Transverse colon (tissue), 4 donors: Measurements from ENCODE around the gene TOMM40L. TPM values are rescaled to one million over a fixed set of nuclear protein-coding genes. Genes with fewer than 3 reads are reported as not detected.
A peak's percentile ranks its signal among the peaks of the same experiment; 100 is the strongest.

Experiments used
- DNase-seq: peaks from one replicate; pipeline ENCODE4 v3.0.0-alpha.2; 2019
- H3K27ac ChIP-seq, 4 donors: fragments of 200-600 bp; sonication (generic); 2 replicates each; pipeline ENCODE4 v1.5.1; 2016 to 2018; ENCODE audit warnings: inconsistent platforms in 4 of 4
- H3K27me3 ChIP-seq: fragments of 200-600 bp; sonication (generic); 2 replicates; pipeline ENCODE4 v1.5.1; 2017; ENCODE audit warnings: inconsistent platforms
- H3K36me3 ChIP-seq, 4 donors: fragments of 200-600 bp; sonication (generic); 2 replicates each; pipeline ENCODE4 v1.5.1; 2017 to 2019; ENCODE audit warnings: inconsistent platforms in 4 of 4
- H3K4me1 ChIP-seq, 4 donors: fragments of 200-600 bp; sonication (generic); 2 replicates each; pipeline ENCODE4 v1.5.1; 2017 to 2020; ENCODE audit warnings: inconsistent platforms in 4 of 4
- H3K4me3 ChIP-seq, 4 donors: fragments of 200-600 bp; sonication (generic); 1 replicate in 1 of 4; 2 replicates in 3 of 4; pipeline versions ENCODE4 v1.5.1 to v1.6.1; 2017 to 2019; ENCODE audit warnings: inconsistent platforms in 4 of 4
- H3K9me3 ChIP-seq, 2 donors: fragments of 200-600 bp; sonication (generic); 2 replicates each; pipeline ENCODE4 v1.5.1; 2017 to 2019; ENCODE audit warnings: inconsistent platforms in 2 of 2
- EP300 ChIP-seq: sonication (generic); formaldehyde crosslinking; IDR thresholded peaks from one replicate; pipeline ENCODE4 v1.6.1; 2017; ENCODE audit warnings: antibody characterized with exemption, low read depth
- POLR2A ChIP-seq: fragments of 450-650 bp; IDR thresholded peaks from one replicate; pipeline ENCODE4 v1.6.1; 2016; ENCODE audit warnings: antibody characterized with exemption, mild to moderate bottlenecking, moderate library complexity
- POLR2AphosphoS5 ChIP-seq, 3 donors: sonication (generic); formaldehyde crosslinking; IDR thresholded peaks; one replicate each; pipeline ENCODE4 v1.6.1; 2016; ENCODE audit warnings: antibody characterized with exemption in 3 of 3
- WGBS, 2 donors: methylation state at CpG; one replicate each; pipeline ENCODE4 v1.1.5; 2018; ENCODE audit warnings: low coverage in 1 of 2; 5-methylcytosine and 5-hydroxymethylcytosine counted together
- in situ Hi-C, 4 donors: fragments of 200-750 bp; cut with MboI; loops; one replicate each; pipeline versions ENCODE4 v1.15.0 to v1.15.1; 2017; ENCODE audit warnings: low sequenced_read_pairs in 3 of 4, low pct_ligation_motif_present in 1 of 4, low pct_unique_long_range_greater_than_20kb in 1 of 4
- intact Hi-C: fragments of 100-400 bp; cut with DNase I; formaldehyde crosslinking; loops from one replicate; pipeline ENCODE4 v1.15.1; 2023; ENCODE audit warnings: low total_unique reads
- total RNA-seq, 4 donors: library from RNA; depleted of rRNA; stranded (reverse); fragments of >200 nt; gene quantifications; one replicate each; pipeline ENCODE4 v1.1.0, GENCODE V29; 2016
- TF ChIP-seq, protein P1 (sequence below), 5 experiments: fragments of 200-600 bp in 3 of 5; fragments of 450-650 bp in 2 of 5; sonication (generic) in 3 of 5; IDR thresholded peaks; 1 replicate in 2 of 5; 2 replicates in 3 of 5; pipeline ENCODE4 v1.5.1; 2016 to 2017; ENCODE audit warnings: antibody characterized with exemption in 5 of 5, inconsistent platforms in 3 of 5, mild to moderate bottlenecking in 2 of 5, moderate library complexity in 1 of 5

Gene TOMM40L
- 10 to 100 TPM in 2 of 4 donors, 1 to 10 TPM in 2; 5.8 to 21.4 (median 12.6) TPM for total RNA-seq

DNA sequence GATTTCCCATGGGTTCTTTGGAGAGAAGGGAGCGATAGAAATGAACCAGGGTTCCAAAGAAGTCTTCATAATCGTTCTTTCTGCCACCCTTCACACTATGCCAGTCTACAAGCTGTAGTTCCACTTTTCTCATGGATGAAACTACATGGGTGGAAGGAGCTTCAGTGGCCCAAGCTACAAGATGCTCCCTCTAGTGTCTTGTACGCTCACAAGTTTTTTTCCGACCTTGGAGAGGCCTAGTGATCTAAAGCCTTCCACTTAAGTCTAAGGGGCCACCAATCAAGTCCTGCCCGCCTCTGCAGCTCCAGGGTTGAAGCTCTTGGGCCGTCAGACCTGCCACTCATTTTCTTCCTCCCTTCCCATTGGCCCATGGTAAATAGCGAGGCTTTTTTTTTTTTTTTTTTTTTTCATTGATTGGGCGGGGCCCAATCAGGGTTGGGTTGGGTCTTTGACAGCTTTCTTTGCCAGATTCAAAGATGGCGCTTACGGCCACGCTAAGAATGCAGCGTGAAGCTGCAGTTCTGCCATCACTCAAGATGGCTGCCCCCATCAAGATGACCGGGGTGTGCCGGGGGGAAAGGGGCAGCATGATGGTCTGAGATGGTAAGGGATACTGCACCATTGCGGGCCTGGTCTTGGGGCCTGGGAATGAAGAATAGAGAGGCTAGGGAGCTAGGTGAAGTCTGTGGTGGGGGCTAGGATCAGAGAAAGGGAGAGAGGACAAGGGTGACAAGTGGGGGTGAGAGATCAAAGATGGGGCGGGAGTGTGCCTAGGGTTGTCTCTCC, at the start of gene TOMM40L:
TOMM40L (plus strand) TSS at position 527 of the 786 bp plus-strand sequence. CDS start 430 bp downstream, outside the sequence.
- TF ChIP-seq EP300, result no peak
- TF ChIP-seq POLR2A, result peak; percentile 2
- peak in 2 of 3 donors; percentile 18 to 43 for TF ChIP-seq POLR2AphosphoS5 (IDR thresholded peaks at IDR 0.05)
- TF ChIP-seq, protein P1, sequence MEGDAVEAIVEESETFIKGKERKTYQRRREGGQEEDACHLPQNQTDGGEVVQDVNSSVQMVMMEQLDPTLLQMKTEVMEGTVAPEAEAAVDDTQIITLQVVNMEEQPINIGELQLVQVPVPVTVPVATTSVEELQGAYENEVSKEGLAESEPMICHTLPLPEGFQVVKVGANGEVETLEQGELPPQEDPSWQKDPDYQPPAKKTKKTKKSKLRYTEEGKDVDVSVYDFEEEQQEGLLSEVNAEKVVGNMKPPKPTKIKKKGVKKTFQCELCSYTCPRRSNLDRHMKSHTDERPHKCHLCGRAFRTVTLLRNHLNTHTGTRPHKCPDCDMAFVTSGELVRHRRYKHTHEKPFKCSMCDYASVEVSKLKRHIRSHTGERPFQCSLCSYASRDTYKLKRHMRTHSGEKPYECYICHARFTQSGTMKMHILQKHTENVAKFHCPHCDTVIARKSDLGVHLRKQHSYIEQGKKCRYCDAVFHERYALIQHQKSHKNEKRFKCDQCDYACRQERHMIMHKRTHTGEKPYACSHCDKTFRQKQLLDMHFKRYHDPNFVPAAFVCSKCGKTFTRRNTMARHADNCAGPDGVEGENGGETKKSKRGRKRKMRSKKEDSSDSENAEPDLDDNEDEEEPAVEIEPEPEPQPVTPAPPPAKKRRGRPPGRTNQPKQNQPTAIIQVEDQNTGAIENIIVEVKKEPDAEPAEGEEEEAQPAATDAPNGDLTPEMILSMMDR (IDR thresholded peaks at IDR 0.05), result peak; percentile 39 to 73 (median 51)
- no peaks in the 10 kb centered on the region for H3K27me3 ChIP-seq
- in situ Hi-C loops, result loop anchor here in 2 of 4 donors (10.0 kb wide), 2 partner anchors 149 to 159 kb away; no protein-coding TSS in a partner anchor
- peak; percentile 90 for DNase-seq
- peaks cover 0 to 11% (median 4%) of the 10 kb centered on the region in 4 donors for H3K36me3 ChIP-seq
- peak within 1 kb of the TSS; percentile 52 to 72 (median 61) for H3K4me3 ChIP-seq
- WGBS, 2 donors, result 3 to 6% methylated on average over 7 to 16 of the region's 16 CpGs
- intact Hi-C loops, result no loop called here
- peaks cover 14 to 23% (median 20%) of the 10 kb centered on the region in 4 donors for H3K4me1 ChIP-seq
- H3K9me3 ChIP-seq, result no peaks in the 10 kb centered on the region
- peak within 1 kb of the TSS; percentile 70 to 87 (median 82) for H3K27ac ChIP-seq

DNA sequence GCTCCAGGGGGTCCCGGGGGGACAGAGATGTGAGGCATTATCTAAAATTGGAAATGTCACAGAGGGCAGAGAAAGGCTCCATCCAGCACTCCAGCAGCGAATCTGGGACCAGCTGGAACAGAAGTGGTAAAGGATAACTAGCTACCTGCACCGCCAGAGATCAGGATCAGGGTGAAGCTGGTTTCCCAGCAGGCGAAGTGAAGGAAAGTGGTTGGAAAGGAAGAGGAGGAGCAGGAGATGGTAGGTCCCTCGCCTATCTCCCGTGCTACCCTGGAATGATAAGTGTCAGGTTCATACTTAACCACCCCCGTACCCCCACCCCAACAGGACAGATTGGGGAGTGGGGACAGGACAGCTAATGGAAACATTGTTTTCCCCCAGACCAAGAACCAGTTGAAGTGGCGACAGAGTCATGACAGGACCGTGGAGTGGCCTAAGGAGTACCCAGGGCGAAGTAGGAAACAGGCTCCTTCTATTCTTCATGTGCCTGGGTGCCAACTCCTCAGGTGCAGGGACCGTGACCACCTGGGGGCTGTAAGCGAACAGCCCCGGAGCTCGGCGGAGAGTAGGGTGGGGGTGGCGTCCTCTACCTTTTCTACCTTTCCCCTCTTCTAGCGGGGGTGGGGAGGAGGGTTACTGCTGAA, 49.3 kb upstream of the TOMM40L start:
- no peak for DNase-seq
- WGBS, 2 donors, result 14 to 27% methylated on average over 2 to 17 of the region's 17 CpGs
- H3K27ac ChIP-seq, result peak overlapping the region; percentile 83 to 91 (median 88)
- intact Hi-C loops, result no loop called here
- TF ChIP-seq EP300 (no peak), POLR2AphosphoS5 (IDR thresholded peaks at IDR 0.05) (no peak)
- H3K27me3 ChIP-seq, result no peaks in the 10 kb centered on the region
- in situ Hi-C loops, result no loop called here
- H3K4me1 ChIP-seq, result peaks cover 0 to 36% (median 18%) of the 10 kb centered on the region in 4 donors
- no peaks in the 10 kb centered on the region for H3K9me3 ChIP-seq
- H3K36me3 ChIP-seq, result peaks cover 0 to 27% (median 9%) of the 10 kb centered on the region in 4 donors
- H3K4me3 ChIP-seq, result peak overlapping the region; percentile 59 to 81 (median 64)

DNA sequence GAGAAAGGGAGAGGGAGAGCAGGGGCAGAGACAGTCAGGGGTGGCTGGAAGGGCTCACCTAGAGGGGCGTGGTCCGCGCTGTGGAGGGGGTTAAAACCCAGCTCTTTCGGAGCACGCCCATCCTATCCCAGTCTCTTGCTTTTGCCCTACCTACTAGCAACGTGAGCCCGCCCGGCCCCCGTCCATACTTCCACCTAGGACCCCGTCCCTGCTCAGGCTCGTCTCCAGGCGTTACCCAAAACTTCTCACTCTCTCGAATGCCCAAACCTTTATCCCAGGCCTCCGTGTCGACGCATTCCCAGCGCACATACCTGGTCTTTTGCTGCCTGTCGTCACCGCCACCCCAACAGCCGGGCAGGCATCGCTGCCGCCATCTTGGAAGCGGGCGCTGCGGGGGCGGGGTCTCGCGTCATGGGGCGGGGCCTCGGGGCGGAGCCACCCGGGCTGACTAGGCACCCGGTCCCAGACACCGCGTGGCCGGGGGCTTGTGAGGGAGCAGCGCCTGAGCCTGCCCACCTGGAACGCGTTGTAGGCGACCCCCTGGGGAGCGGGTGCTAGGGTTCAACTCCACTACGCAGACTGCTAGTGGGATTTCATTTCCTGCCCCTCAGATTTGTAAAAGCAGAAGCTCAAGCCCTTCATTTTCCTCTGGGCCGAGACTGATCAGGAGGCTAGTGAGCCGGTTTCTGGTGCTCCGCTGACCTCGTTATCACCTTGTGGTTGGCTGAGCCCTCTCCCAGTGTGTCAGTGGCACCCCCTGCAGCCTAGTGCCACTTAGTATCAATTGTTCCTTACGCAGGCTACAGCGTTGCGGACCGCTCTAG, 48.5 kb upstream of the TOMM40L start, which contains the start of gene B4GALT3:
B4GALT3 (minus strand) TSS at position 396 of the 824 bp plus-strand sequence. CDS start 1,447 bp downstream, outside the sequence.
- peak; percentile 94 for DNase-seq
- H3K27ac ChIP-seq, result peak within 1 kb of the TSS; percentile 83 to 91 (median 88)
- no peaks in the 10 kb centered on the region for H3K27me3 ChIP-seq
- TF ChIP-seq EP300, result no peak
- peak; percentile 77 to 88 (median 88) for TF ChIP-seq POLR2AphosphoS5 (IDR thresholded peaks at IDR 0.05)
- TF ChIP-seq POLR2A, result peak; percentile 83
- TF ChIP-seq, protein P1 (IDR thresholded peaks at IDR 0.05), result peak in 1 of 5 experiments; percentile 25
- peaks cover 0 to 41% (median 18%) of the 10 kb centered on the region in 4 donors for H3K4me1 ChIP-seq
- H3K36me3 ChIP-seq, result peaks cover 0 to 20% (median 6%) of the 10 kb centered on the region in 4 donors
- peak within 1 kb of the TSS; percentile 59 to 81 (median 64) for H3K4me3 ChIP-seq
- intact Hi-C loops (no loop called here), in situ Hi-C loops (no loop called here)
- no peaks in the 10 kb centered on the region for H3K9me3 ChIP-seq
- 5 to 40% methylated on average over 3 to 50 of the region's 50 CpGs for WGBS, 2 donors

DNA sequence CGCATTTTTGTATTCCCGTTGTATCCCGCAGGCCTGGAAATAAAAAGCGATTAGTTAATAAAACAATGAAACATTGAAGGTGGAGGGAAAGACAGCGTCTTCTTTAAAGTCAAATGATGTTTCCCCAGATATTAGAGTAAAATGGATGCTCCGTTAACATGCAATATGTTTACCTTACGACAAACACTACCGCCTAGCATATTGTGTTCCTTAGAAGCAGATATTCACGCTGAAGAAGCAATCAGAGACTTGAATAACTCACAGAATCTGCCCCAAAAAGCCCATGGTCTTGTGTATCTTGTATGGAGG, 48.0 kb upstream of the TOMM40L start:
- Histone ChIP-seq H3K9me3 (no peaks in the 10 kb centered on the region), H3K27ac (peak overlapping the region; percentile 83 to 91 (median 88)), H3K4me3 (peak overlapping the region in 3 of 4 donors; percentile 62 to 81 (median 67)), H3K36me3 (peaks cover 0 to 18% (median 5%) of the 10 kb centered on the region in 4 donors), H3K4me1 (peaks cover 0 to 35% (median 18%) of the 10 kb centered on the region in 4 donors), H3K27me3 (no peaks in the 10 kb centered on the region)
- in situ Hi-C loops (no loop called here), intact Hi-C loops (no loop called here)
- TF ChIP-seq POLR2AphosphoS5 (IDR thresholded peaks at IDR 0.05) (no peak), EP300 (no peak), POLR2A (no peak)
- TF ChIP-seq, protein P1 (IDR thresholded peaks at IDR 0.05), result no peak
- DNase-seq, result no peak
- WGBS, 2 donors, result 36 to 55% methylated on average over 9 of the region's 9 CpGs
